OCI-LY7 (cell line): ENCODE results near the gene REC8. TPM values are rescaled to one million over a fixed set of nuclear protein-coding genes. Genes with fewer than 3 reads are reported as not detected.

Experiments
- BruUV-seq: library from RNA; stranded (reverse); fragments of 400-500 nt; replicated peaks from 2 replicates; lab custom pipeline; 2021; lab: Mats Ljungman, UMichigan
- CTCF ChIA-PET: fragments of 300-600 bp; sonication (Branson Sonifier 250); formaldehyde crosslinking; loops from one replicate; lab custom pipeline; 2022; ENCODE audit warnings: antibody characterized with exemption; ENCODE audit not compliant: unreplicated experiment; lab: Charles Lee
- POLR2A ChIA-PET: fragments of 300-600 bp; sonication (Branson Sonifier 250); formaldehyde crosslinking; loops from one replicate; lab custom pipeline; 2022; ENCODE audit warnings: antibody characterized with exemption; lab: Charles Lee
- DNase-seq: peaks from one replicate; pipeline ENCODE4 v3.0.0-alpha.2; 2015; ENCODE audit warnings: low spot score
- H2AFZ ChIP-seq: fragments of 200-600 bp; sonication (generic), shearing (Covaris generic); 2 replicates; pipeline ENCODE4 v1.6.1; 2014; ENCODE audit warnings: mild to moderate bottlenecking, antibody characterized with exemption, low read length, moderate library complexity
- H3K27ac ChIP-seq: fragments of 200-600 bp; sonication (generic); 2 replicates; pipeline ENCODE4 v1.5.1; 2014; ENCODE audit warnings: mixed run types, low read depth, mild to moderate bottlenecking, moderate library complexity, low read length, inconsistent platforms; ENCODE audit not compliant: poor library complexity, severe bottlenecking
- H3K36me3 ChIP-seq: fragments of 200-600 bp; sonication (generic); 2 replicates; pipeline ENCODE4 v1.6.1; 2014; ENCODE audit warnings: mild to moderate bottlenecking, antibody characterized with exemption, low read length, moderate library complexity, mixed read lengths; ENCODE audit not compliant: insufficient read depth
- H3K4me1 ChIP-seq: fragments of 200-600 bp; sonication (generic); 2 replicates; pipeline ENCODE4 v1.5.1; 2014; ENCODE audit warnings: mild to moderate bottlenecking, low read length; ENCODE audit not compliant: insufficient read depth, poor library complexity, severe bottlenecking
- H3K4me2 ChIP-seq: fragments of 200-600 bp; sonication (generic); 2 replicates; pipeline ENCODE4 v1.6.1; 2014; ENCODE audit warnings: mild to moderate bottlenecking, low read length
- H3K4me3 ChIP-seq: fragments of 200-600 bp; sonication (generic); 2 replicates; pipeline ENCODE4 v1.5.1; 2014; ENCODE audit warnings: mild to moderate bottlenecking, low read depth, low read length; ENCODE audit not compliant: poor library complexity, severe bottlenecking
- H3K79me2 ChIP-seq: fragments of 200-600 bp; sonication (generic); 2 replicates; pipeline ENCODE4 v1.6.1; 2016; ENCODE audit warnings: low read depth, mild to moderate bottlenecking, low read length, moderate library complexity, mixed read lengths; ENCODE audit not compliant: insufficient read depth
- H3K9me2 ChIP-seq: fragments of 200-600 bp; sonication (generic); 2 replicates; pipeline ENCODE4 v1.6.1; 2016; ENCODE audit warnings: mild to moderate bottlenecking, low read length, mixed read lengths; ENCODE audit not compliant: insufficient read depth
- H3K9me3 ChIP-seq: fragments of 200-600 bp; sonication (generic); 2 replicates; pipeline ENCODE4 v1.6.1; 2014; ENCODE audit warnings: mild to moderate bottlenecking, mixed run types, low read length, mixed read lengths
- H4K20me1 ChIP-seq: fragments of 200-600 bp; sonication (generic); 2 replicates; pipeline ENCODE4 v1.6.1; 2014; ENCODE audit warnings: mild to moderate bottlenecking, antibody characterized with exemption, low read length, moderate library complexity, mixed read lengths; ENCODE audit not compliant: insufficient read depth
- CTCF ChIP-seq: fragments of 200-600 bp; sonication (generic); conservative IDR thresholded peaks from 2 replicates; pipeline ENCODE4 v1.5.1; 2014; ENCODE audit warnings: mild to moderate bottlenecking, antibody characterized with exemption, low read length, moderate library complexity, mixed read lengths
- EZH2phosphoT487 ChIP-seq: fragments of 200-600 bp; sonication (generic); IDR thresholded peaks from 2 replicates; pipeline ENCODE4 v1.6.1; 2018; ENCODE audit warnings: low read depth, borderline replicate concordance, mild to moderate bottlenecking, mixed run types, antibody characterized with exemption, low read length, moderate library complexity, mixed read lengths
- intact Hi-C: fragments of 100-400 bp; cut with micrococcal nuclease; formaldehyde crosslinking; loops from one replicate; pipeline ENCODE4 v1.10.0; 2022; ENCODE audit not compliant: unreplicated experiment
- total RNA-seq, 2 experiments: library from RNA; depleted of rRNA in 1 of 2; stranded (reverse); fragments of >200 nt in 1 of 2; shearing (Covaris generic) in 1 of 2; gene quantifications; 2 replicates each; pipeline ENCODE4 v1.2.3, GENCODE V29; 2014 to 2022

Gene REC8
- total RNA-seq, 2 experiments from 2014 or later, result 9.8 to 14.2 TPM

- H3K9me2 ChIP-seq, result no peaks in the 10 kb centered on the region
Observed at GRCh38 chr14:24141097-24141880, 30.6 kb upstream of the REC8 start, which contains the start of gene EMC9. Gene EMC9 (minus strand): TSS chr14:24141591. CDS start chr14:24141304, 287 bp downstream.

GRCh38 chr14:24143511-24143910 lies 28.4 kb upstream of the REC8 start:
- no peak for DNase-seq
- no peak overlapping the region for H3K27ac ChIP-seq
- H3K9me2 ChIP-seq, result no peaks in the 10 kb centered on the region
- CTCF ChIA-PET, result no interaction called here
- intact Hi-C loops, result loop anchor here (10.0 kb wide), 1 partner anchor 839 kb away; the partner anchor contains the start of genes BCL2L2 and PPP1R3E
- 0 out of 2 replicates have a peak, but pooled peaks cover 6% of the 10 kb centered on the region for H4K20me1 ChIP-seq
- H3K4me1 ChIP-seq, result peaks cover 34% of the 10 kb centered on the region
- H3K36me3 ChIP-seq, result peaks cover 41% of the 10 kb centered on the region
- H3K4me2 ChIP-seq, result no peak overlapping the region
- TF ChIP-seq CTCF (no peak), EZH2phosphoT487 (no peak)
- no peak overlapping the region for H3K4me3 ChIP-seq
- peaks cover 44% of the 10 kb centered on the region for H3K79me2 ChIP-seq
- H3K9me3 ChIP-seq, result no peaks in the 10 kb centered on the region
- POLR2A ChIA-PET, result interaction anchor here (1.0 to 1.3 kb wide), 3 partner anchors 18 to 35 kb away, joined by 3 to 5 read pairs (median 3); partner anchors contain the start of genes DCAF11, IRF9 and NRL
- no peak overlapping the region for H2AFZ ChIP-seq
- no TSS peak for BruUV-seq

More at GRCh38 chr14:24141097-24141880, 30.6 kb upstream of the REC8 start, which contains the start of gene EMC9:
- no peaks in the 10 kb centered on the region for H3K9me3 ChIP-seq
- intact Hi-C loops, result loop anchor here (1.0 to 10.0 kb wide), 4 partner anchors 20 to 836 kb away; partner anchors contain the start of genes BCL2L2, DCAF11, IPO4 and IRF9
- H3K4me2 ChIP-seq, result peak within 1 kb of the TSS; percentile 89
- DNase-seq, result peak; percentile 100
- POLR2A ChIA-PET, result interaction anchor here (0.7 to 2.5 kb wide), 12 partner anchors 15 to 105 kb away, joined by 3 to 14 read pairs (median 3); partner anchors contain the start of genes DCAF11, IRF9, NRL and PCK2
- 0 out of 2 replicates have a peak, but pooled peaks cover 6% of the 10 kb centered on the region for H4K20me1 ChIP-seq
- peak within 1 kb of the TSS; percentile 85 for H3K4me3 ChIP-seq
- peaks cover 36% of the 10 kb centered on the region for H3K79me2 ChIP-seq
- no TSS peak for BruUV-seq
- CTCF ChIA-PET, result interaction anchor here (0.9 to 1.0 kb wide), 2 partner anchors 9 to 20 kb away, joined by 4 to 5 read pairs; partner anchors contain the start of gene IRF9
- peak within 1 kb of the TSS; percentile 84 for H2AFZ ChIP-seq
- H3K27ac ChIP-seq, result peak within 1 kb of the TSS; percentile 81
- peak; percentile 51 for TF ChIP-seq CTCF
- TF ChIP-seq EZH2phosphoT487, result no peak
- H3K4me1 ChIP-seq, result peaks cover 44% of the 10 kb centered on the region
- H3K36me3 ChIP-seq, result peaks cover 55% of the 10 kb centered on the region
